A673 (cell line): ENCODE data around the gene TCP11.

Experiments
- EZH2 ChIP-seq: fragments of 200-600 bp; sonication (generic); IDR thresholded peaks from 2 replicates; pipeline ENCODE4 v1.6.1; 2017; ENCODE audit warnings: borderline replicate concordance, low read depth, mild to moderate bottlenecking, mixed read lengths, antibody characterized with exemption, low read length; ENCODE audit not compliant: poor library complexity, severe bottlenecking
- TF ChIP-seq, protein P1 (sequence below): fragments of 300-800, 200-600 bp; sonication (generic); conservative IDR thresholded peaks from 2 replicates; pipeline ENCODE4 v1.5.1; 2017; ENCODE audit warnings: low read depth, mild to moderate bottlenecking, antibody characterized with exemption, low read length, moderate library complexity, mixed read lengths

DNA sequence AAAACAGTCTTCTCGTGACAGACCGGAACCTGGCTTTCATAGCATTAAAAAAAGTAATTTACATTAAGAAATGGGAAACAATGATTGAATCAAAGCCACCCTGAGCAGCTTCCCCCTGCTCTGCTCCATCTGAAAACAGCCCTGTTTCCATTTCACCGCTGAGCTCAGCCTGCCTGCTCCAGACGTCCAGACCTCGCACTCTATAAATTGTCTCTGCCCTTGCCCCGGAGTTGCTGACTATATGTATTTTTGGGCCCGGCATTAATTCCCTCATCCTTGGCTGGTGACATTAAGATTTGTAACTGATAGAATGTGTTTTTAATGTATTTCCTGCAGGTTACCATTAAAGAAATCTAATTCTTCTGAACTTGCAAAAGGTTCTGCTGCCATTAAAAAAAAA, 22.7 kb upstream of the TCP11 start:
- TF ChIP-seq, protein P1, sequence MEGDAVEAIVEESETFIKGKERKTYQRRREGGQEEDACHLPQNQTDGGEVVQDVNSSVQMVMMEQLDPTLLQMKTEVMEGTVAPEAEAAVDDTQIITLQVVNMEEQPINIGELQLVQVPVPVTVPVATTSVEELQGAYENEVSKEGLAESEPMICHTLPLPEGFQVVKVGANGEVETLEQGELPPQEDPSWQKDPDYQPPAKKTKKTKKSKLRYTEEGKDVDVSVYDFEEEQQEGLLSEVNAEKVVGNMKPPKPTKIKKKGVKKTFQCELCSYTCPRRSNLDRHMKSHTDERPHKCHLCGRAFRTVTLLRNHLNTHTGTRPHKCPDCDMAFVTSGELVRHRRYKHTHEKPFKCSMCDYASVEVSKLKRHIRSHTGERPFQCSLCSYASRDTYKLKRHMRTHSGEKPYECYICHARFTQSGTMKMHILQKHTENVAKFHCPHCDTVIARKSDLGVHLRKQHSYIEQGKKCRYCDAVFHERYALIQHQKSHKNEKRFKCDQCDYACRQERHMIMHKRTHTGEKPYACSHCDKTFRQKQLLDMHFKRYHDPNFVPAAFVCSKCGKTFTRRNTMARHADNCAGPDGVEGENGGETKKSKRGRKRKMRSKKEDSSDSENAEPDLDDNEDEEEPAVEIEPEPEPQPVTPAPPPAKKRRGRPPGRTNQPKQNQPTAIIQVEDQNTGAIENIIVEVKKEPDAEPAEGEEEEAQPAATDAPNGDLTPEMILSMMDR, result no peak
- no peak for TF ChIP-seq EZH2
